Coronary artery (tissue), 2 donors: ENCODE measurements around the gene EWSR1.

Experiments
- DNase-seq: peaks from one replicate; pipeline ENCODE4 v3.0.0-alpha.2; 2017; ENCODE audit warnings: low spot score
- H3K27ac ChIP-seq, 2 donors: fragments of 200-600 bp; sonication (generic); one replicate each; pipeline ENCODE4 v1.5.1; 2016 to 2019
- H3K4me3 ChIP-seq: fragments of 200-600 bp; sonication (generic); 2 replicates; pipeline ENCODE4 v1.5.1; 2016; ENCODE audit warnings: mild to moderate bottlenecking, moderate library complexity
- TF ChIP-seq, protein P1 (sequence below): fragments of 200-600 bp; sonication (generic); IDR thresholded peaks from one replicate; pipeline ENCODE4 v1.5.1; 2019; ENCODE audit warnings: antibody characterized with exemption

Gene EWSR1

DNA sequence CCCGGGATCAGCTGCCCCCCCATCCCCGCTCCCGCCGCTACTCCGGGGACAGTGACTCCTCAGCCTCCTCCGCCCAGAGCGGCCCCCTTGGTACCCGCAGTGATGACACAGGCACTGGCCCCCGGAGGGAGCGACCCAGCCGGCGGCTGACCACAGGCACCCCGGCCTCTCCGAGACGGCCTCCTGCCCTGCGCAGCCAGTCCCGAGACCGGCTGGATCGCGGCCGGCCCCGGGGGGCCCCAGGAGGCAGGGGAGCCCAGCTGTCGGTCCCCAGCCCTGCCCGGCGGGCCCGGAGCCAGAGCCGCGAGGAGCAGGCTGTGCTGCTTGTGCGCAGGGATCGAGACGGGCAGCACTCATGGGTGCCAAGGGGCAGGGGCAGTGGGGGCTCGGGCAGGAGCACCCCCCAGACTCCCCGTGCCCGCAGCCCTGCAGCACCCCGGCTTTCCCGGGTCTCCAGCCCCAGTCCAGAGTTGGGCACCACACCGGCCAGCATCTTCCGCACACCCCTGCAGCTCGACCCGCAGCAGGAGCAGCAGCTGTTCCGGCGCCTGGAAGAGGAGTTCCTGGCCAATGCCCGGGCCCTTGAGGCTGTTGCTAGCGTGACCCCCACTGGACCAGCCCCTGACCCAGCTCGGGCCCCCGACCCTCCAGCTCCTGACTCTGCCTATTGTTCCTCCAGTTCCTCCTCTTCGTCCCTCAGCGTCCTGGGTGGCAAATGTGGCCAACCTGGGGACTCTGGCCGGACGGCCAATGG, 43.6 kb downstream of the EWSR1 start:
- Histone ChIP-seq H3K27ac (peak overlapping the region; percentile 51 to 93), H3K4me3 (peak overlapping the region; percentile 65)
- TF ChIP-seq, protein P1, sequence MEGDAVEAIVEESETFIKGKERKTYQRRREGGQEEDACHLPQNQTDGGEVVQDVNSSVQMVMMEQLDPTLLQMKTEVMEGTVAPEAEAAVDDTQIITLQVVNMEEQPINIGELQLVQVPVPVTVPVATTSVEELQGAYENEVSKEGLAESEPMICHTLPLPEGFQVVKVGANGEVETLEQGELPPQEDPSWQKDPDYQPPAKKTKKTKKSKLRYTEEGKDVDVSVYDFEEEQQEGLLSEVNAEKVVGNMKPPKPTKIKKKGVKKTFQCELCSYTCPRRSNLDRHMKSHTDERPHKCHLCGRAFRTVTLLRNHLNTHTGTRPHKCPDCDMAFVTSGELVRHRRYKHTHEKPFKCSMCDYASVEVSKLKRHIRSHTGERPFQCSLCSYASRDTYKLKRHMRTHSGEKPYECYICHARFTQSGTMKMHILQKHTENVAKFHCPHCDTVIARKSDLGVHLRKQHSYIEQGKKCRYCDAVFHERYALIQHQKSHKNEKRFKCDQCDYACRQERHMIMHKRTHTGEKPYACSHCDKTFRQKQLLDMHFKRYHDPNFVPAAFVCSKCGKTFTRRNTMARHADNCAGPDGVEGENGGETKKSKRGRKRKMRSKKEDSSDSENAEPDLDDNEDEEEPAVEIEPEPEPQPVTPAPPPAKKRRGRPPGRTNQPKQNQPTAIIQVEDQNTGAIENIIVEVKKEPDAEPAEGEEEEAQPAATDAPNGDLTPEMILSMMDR, result no peak
- DNase-seq, result no peak

DNA sequence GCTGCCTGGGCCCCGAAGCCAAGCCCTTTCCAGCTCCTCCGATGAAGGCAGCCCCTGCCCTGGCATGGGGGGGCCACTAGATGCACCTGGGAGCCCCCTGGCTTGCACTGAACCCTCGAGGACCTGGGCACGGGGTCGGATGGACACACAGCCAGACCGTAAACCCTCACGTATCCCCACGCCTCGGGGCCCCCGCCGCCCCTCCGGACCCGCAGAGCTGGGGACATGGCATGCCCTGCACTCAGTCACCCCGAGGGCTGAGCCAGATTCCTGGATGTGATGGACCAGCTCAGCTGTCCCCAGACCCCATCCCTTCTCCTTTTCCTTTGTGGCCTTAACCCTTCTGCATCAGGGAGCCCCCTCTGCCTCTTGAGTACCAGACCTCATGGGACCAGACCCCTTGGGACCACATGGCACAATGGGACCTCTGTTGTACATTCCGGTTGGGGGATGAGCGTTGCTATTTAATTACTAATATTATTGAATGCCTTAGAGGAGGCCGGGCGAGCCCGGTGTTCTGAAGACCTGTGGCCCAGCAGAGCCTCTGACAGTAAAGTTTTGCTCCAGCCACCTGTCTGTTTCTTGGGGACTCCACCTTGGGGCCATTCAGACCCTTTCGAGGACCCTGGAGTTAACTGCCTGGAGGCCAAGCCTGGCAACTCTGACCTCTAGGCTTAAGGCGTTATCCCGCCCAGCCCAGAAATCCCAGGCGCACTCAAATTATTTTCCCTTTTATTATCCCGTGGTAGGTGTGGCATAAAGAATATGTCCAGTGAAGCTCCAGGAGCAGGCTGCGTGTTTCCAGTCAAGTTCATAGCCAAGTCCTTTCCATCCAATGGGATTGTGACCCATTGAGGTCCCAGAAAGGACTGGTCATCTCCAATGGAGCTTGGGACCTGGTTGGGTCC, 44.4 kb downstream of the EWSR1 start:
- peak; percentile 77 for DNase-seq
- TF ChIP-seq, protein P1, result no peak
- H3K27ac ChIP-seq, result peak overlapping the region in 1 of 2 donors; percentile 93
- no peak overlapping the region for H3K4me3 ChIP-seq

DNA sequence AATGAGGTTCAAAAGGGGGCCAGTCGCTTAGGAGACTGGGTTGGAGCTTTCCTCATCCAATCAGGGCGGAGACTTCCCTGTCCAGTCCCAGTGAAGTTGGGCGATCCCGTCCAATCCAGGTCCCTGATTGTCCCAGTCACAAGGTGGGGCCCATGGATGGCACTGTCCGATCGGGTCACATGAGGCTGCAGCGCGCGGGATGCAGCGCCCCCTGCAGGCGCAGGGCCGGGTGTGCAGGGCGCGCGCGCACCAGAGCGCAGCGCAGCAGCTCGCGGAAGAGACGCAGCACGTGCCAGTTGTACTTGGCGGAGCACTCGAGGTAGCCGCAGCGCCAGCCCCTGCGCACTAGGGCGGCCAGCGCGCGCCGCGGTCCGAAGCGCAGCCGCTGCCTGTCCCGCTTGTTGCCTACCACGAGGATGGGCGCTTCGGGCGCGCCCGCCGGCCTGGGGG, 45.1 kb downstream of the EWSR1 start:
- H3K4me3 ChIP-seq, result peak overlapping the region; percentile 67
- TF ChIP-seq, protein P1, result peak; percentile 42
- H3K27ac ChIP-seq, result no peak overlapping the region
- DNase-seq, result peak; percentile 76

DNA sequence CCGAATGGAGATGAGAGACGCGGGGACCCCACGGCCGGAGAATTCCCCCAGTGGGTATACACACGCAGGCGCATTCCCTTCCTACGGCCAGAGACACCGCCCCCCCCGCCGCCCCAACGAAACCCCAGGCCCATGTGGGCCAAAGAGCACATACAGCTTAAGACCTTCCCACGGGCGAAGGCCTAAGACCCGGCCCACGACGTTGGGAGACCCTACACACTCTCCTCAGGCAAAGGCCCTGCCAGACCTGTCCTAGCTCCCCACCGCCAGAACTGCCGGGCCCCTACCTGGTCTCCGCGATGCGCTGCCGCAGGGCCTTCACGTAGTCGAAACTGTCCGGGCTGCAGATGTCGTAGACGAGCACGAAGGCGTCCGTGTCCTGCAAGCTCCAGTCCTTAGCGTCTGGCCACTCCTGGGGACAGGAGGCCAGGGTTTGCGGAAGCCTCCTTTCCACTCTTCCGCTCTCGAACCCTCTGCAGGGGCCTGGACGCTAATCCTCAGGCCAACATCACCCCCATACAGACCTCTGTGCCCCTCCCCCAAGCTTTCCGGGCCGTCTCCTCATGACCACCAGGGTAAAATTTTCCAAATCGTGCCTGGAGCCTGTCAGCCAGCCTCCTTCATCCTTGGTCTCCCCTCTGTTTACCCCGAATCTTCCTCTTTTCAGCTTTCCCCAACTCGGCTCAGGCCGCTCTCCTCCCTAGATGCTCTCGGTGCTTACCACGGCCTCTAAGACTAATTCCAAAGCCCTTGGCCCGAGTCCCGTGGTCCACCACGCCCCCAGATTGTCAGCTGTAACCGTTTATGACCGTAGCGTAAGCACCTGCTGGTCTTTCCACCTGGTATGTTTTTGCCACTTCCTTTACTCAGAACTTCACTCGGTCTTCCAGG, 45.8 kb downstream of the EWSR1 start:
- peak; percentile 71 for DNase-seq
- no peak overlapping the region for H3K27ac ChIP-seq

DNA sequence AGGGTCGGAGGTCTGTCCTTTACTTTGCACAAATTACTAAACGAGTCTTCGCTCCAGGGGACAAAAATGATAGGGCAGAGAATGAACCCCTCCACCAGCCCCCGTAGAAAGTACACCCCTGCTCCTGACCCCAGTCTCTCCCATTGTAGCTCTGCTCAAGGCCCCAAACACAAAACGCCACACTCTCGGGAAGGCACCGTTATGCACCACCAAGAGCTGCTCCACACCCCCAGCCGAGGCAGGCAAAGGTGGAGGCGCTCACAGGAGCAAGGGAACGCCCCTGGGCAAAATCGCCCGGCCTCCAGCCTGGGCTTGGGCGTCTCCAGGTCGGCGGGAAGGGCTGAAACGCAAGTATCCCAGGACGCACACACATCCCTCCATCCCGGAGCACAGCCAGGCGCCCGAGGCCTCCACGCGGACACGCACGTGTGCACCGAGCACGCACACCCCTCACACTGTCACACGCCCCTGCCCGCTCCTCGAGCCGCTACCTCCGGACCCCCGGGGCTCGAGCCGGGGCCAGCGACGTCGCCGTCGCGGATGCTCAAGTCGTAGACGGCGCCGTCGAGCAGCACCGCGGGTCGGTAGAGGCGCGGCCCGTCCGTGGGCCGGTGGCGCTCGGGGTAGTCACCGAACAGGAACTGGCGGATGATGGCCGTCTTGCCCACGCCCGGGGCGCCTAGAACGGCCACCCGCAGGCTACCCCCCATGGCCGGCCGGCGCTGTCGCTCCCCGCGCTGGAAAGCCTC, 46.6 kb downstream of the EWSR1 start:
- Histone ChIP-seq H3K27ac (no peak overlapping the region), H3K4me3 (peak overlapping the region; percentile 67)
- TF ChIP-seq, protein P1, result no peak
- no peak for DNase-seq

More for the DNA sequence above, 45.8 kb downstream of the EWSR1 start:
- TF ChIP-seq, protein P1, result no peak
- H3K4me3 ChIP-seq, result peak overlapping the region; percentile 67
